Lower leg skin (tissue), 4 donors: Measurements from ENCODE around the gene CCNI. TPM values are rescaled to one million over a fixed set of nuclear protein-coding genes. Genes with fewer than 3 reads are reported as not detected.
"Not testable (repeated sequence)": the region's sequence is repeated elsewhere in the genome, so short reads cannot be mapped to it uniquely, and the experiment has no call there.

ENCODE experiments used
- DNase-seq, 2 donors: peaks; one replicate each; pipeline ENCODE4 v3.0.0-alpha.2; 2019; ENCODE audit warnings: low spot score in 2 of 2
- H3K4me3 ChIP-seq: fragments of 200-600 bp; sonication (generic); 2 replicates; pipeline ENCODE4 v1.5.1; 2017; ENCODE audit warnings: mild to moderate bottlenecking, low read depth; ENCODE audit not compliant: poor library complexity, severe bottlenecking
- POLR2A ChIP-seq, 2 donors: fragments of 450-650 bp; IDR thresholded peaks; one replicate each; pipeline ENCODE4 v1.6.1; 2016 to 2017; ENCODE audit warnings: antibody characterized with exemption in 2 of 2, mild to moderate bottlenecking in 1 of 2, moderate library complexity in 1 of 2
- WGBS, 2 donors: methylation state at CpG; one replicate each; pipeline ENCODE4 v1.1.5; 2018; 5-methylcytosine and 5-hydroxymethylcytosine counted together
- intact Hi-C: fragments of 100-400 bp; cut with DNase I; formaldehyde crosslinking; loops from one replicate; pipeline ENCODE4 v1.15.0; 2023; ENCODE audit warnings: low total_unique reads
- total RNA-seq, 4 donors: library from RNA; depleted of rRNA; stranded (reverse); fragments of >200 nt; gene quantifications; one replicate each; pipeline ENCODE4 v1.1.0, GENCODE V29; 2016
- TF ChIP-seq, protein P1 (sequence below), 3 donors: fragments of 450-650 bp; IDR thresholded peaks; one replicate each; pipeline ENCODE4 v1.5.1; 2016; ENCODE audit warnings: antibody characterized with exemption in 3 of 3, mild to moderate bottlenecking in 3 of 3, moderate library complexity in 2 of 3

Gene CCNI
- total RNA-seq, 4 donors from 2014 or later = 155 to 208 (median 178) TPM

DNA sequence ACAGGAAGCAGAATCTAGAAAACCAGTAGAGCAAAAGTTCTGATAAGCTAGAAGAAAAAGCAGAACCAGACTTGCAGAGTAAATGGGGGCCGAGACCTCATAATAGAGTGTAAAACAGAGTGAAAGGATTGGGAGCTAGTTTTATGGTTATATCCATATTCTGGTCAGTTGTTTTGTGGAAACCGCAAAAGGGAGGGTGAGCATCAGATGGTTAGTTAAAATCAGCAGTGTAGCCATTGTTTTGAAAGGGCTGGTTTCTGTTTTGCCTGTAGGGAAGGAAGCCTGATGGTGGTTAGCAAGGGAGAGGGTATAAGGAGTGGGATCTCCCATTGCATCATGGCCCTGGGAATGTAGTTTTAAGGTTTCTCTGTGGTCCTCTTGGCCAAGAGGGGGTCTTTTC, 17.2 kb upstream of the CCNI start:
- no peak overlapping the region for H3K4me3 ChIP-seq
- DNase-seq = no peak
- TF ChIP-seq, protein P1, sequence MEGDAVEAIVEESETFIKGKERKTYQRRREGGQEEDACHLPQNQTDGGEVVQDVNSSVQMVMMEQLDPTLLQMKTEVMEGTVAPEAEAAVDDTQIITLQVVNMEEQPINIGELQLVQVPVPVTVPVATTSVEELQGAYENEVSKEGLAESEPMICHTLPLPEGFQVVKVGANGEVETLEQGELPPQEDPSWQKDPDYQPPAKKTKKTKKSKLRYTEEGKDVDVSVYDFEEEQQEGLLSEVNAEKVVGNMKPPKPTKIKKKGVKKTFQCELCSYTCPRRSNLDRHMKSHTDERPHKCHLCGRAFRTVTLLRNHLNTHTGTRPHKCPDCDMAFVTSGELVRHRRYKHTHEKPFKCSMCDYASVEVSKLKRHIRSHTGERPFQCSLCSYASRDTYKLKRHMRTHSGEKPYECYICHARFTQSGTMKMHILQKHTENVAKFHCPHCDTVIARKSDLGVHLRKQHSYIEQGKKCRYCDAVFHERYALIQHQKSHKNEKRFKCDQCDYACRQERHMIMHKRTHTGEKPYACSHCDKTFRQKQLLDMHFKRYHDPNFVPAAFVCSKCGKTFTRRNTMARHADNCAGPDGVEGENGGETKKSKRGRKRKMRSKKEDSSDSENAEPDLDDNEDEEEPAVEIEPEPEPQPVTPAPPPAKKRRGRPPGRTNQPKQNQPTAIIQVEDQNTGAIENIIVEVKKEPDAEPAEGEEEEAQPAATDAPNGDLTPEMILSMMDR (IDR thresholded peaks at IDR 0.05) = no peak
- no peak for TF ChIP-seq POLR2A (IDR thresholded peaks at IDR 0.05)
- 70 to 83% methylated on average over 2 of the region's 2 CpGs for WGBS, 2 donors
- intact Hi-C loops = loop anchor here (10.0 kb wide), 1 partner anchor 112 kb away; no protein-coding TSS in a partner anchor

DNA sequence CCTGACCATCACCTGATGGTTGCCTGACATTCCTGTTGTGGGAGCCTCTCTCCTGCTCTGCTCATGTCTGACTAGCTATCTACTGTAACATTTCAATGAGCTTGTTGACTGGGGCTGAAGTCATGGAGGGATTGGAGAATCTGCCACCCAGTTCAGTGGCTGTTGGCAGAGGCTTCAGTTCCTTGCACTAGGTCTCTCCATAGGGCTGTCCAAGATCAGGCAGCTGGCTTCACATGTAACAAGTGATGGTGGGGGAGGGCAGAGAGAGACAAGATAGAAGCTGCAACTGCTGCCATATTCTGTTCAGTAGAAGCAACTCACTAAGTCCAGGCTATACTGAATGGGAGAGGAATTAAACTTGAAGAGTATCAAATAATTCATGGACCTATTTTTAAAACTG, 14.1 kb upstream of the CCNI start:
- intact Hi-C loops = loop anchor here (10.0 kb wide), 1 partner anchor 115 kb away; no protein-coding TSS in a partner anchor
- TF ChIP-seq, protein P1 (IDR thresholded peaks at IDR 0.05) = no peak
- TF ChIP-seq POLR2A (IDR thresholded peaks at IDR 0.05) = no peak

DNA sequence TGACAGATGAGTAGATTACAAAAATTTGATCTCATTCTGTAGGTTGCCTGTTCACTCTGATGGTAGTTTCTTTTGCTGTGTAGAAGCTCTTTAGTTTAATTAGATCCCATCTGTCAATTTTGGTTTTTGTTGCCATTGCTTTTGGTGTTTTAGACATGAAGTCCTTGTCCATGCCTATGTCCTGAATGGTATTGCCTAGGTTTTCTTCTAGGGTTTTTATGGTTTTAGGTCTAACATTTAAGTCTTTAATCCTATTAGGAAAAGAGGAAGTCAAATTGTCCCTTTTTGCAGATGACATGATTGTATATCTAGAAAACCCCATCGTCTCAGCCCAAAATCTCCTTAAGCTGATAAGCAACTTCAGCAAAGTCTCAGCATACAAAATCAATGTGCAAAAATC, 11.2 kb upstream of the CCNI start:
- DNase-seq, H3K4me3 ChIP-seq, intact Hi-C loops: not testable (repeated sequence)
- 90 to 92% methylated on average over 1 of the region's 1 CpG for WGBS, 2 donors

More for the DNA sequence above, 14.1 kb upstream of the CCNI start:
- DNase-seq = no peak
- no peak overlapping the region for H3K4me3 ChIP-seq

DNA sequence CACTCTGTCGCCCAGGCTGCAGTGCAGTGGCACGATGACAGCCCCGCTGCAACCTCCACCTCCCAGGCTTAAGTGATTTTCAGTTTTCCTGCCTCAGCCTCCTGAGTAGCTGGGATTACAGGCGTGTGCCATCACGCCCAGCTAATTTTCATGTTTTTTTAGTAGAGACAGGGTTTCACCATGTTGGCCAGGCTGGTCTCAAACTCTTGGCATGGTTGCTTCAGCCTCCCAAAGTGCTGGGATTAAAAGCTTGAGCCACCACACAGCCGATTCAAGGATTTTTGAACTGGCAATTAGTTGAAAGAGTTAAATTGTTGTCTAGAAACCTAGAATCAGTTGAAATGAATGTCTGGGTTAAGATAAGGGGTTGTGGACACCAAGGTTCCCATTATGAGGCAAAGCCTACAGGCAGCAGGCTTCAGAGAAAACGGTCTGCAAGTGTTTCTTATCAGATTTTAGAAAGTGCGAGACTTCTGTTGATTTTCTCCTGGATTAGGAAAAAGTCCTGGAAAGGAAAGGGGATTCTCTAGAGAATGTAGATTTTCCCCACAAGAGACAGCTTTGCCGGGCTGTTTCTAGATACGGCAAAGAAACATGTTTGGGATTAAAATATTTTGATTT, 8.3 kb upstream of the CCNI start:
- WGBS, 2 donors = 78 to 79% methylated on average over 10 of the region's 10 CpGs
- DNase-seq = no peak
- no peak overlapping the region for H3K4me3 ChIP-seq
- TF ChIP-seq POLR2A (IDR thresholded peaks at IDR 0.05) = no peak
- TF ChIP-seq, protein P1 (IDR thresholded peaks at IDR 0.05) = no peak
- intact Hi-C loops = no loop called here

DNA sequence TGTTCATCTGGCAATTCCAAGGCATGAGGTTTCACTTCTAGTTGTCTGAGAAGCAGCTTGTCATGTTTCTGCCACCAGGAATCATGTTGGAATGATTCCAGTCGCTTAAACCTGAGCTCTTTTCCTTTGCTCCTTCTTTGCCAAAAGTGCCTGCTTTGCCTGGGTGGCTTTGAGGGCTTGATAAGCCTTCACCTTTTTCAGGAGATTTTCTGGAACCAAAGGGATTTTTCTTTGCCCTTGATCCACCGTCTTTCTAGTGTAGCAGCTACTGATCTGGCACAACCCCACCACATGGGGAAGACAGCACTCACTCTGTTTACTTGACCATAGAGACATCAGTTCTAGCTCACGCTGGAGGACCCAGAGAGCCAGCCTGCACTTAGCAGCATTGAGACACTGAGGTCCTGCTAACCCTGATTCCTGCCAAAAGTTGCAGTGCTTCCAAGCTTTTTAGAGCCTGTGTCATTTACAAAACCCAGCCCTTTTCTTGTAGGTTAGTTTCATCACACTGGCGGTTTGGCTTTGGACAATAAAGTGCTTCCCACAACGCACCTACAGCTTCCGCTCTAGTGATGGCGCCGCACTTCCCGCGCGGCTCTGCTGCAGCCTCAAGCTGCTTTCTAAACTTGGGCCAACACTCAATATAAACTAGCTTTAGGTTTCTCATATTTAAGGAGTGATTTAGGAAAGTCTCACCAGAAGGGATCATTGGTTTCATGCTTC, 7.3 kb upstream of the CCNI start:
- WGBS, 2 donors = 83 to 87% methylated on average over 11 of the region's 11 CpGs
- no peak for DNase-seq
- no peak overlapping the region for H3K4me3 ChIP-seq
- intact Hi-C loops = no loop called here
- TF ChIP-seq POLR2A (IDR thresholded peaks at IDR 0.05) = no peak
- TF ChIP-seq, protein P1 (IDR thresholded peaks at IDR 0.05) = no peak

DNA sequence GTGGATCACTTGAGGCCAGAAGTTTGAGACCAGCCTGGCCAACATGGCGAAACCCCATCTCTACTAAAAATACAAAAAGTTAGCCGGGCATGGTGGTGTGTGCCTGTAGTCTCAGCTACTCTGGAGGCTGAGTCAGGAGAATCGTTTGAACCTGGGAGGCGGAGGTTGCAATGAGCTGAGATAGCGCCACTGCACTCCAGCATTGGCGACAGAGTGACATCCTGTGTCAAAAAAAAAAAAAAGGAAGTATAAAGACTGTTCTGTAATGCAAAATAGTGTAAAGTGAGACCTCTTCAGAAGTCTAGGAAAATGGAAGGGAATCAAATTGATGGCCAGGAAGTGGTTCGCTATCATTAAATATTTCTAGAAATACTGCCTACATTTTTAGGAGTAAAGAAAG, 5.0 kb upstream of the CCNI start:
- DNase-seq, H3K4me3 ChIP-seq, intact Hi-C loops: not testable (repeated sequence)
- 85 to 87% methylated on average over 7 of the region's 7 CpGs for WGBS, 2 donors
